Stimulated activated CD8-positive, alpha-beta memory T cell treated with anti-CD3 and anti-CD28 coated beads, Interleukin-15, amount 100 ng/mL, for 48 hours (primary cell): ENCODE data around the gene CDK10.
"Not testable (repeated sequence)": the region's sequence is repeated elsewhere in the genome, so short reads cannot be mapped to it uniquely, and the experiment has no call there.

Experiments
- DNase-seq, 2 donors: peaks; one replicate each; pipeline ENCODE4 v3.0.0-alpha.2; 2020; ENCODE audit warnings: low read depth in 2 of 2

The CDK10 gene, protein sequence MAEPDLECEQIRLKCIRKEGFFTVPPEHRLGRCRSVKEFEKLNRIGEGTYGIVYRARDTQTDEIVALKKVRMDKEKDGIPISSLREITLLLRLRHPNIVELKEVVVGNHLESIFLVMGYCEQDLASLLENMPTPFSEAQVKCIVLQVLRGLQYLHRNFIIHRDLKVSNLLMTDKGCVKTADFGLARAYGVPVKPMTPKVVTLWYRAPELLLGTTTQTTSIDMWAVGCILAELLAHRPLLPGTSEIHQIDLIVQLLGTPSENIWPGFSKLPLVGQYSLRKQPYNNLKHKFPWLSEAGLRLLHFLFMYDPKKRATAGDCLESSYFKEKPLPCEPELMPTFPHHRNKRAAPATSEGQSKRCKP

DNA sequence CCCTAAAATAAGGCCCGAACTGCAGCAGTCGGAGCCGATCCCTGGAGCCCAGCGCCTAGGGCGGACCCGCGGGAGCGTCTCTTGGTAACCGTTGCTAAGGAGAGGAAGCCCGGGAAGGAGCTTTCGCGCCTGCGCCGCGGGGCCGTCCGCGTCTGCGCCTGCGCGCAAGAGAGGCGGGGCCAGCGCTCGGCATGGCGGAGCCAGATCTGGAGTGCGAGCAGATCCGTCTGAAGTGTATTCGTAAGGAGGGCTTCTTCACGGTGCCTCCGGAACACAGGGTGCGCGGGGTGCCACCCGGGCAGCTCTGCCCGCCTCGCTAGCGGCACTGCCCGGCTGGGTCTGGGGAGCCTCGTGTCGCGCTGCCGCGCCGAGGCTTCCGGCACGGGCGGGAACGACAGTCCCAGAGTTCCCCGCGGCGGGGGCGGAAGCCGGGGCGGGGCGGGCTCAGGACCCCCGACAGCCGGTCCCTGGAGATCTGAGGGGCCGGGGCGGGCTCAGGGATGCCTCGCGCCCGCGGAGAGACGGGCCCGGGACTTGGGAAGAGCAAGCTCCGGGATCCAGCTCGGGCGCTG is at the start of gene CDK10:
TSS of gene CDK10 (plus strand) at position 170 of the 572 bp plus-strand sequence. CDS start at position 192, 22 bp downstream.
- DNase-seq, result peak; percentile 82 to 87

DNA sequence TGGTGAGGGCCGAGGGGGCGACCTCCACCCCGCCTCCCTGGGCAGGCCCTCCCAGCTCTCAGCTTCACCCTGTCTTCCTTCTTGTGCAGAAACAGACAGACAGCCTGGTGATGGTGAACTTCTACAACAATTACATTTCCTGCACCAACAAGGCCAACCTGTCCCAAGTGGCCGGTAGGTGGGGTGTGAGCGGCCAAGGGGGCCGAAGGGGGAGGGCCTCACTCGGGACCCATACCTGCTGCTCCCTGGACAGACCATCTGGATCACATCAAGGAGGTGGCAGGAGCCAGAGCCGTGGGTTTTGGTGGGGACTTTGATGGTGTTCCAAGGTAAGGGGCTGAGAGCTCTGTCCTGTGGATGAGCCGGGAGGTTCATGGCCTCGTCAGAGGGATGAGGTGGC is 49.1 kb upstream of the CDK10 start:
- no peak for DNase-seq

DNA sequence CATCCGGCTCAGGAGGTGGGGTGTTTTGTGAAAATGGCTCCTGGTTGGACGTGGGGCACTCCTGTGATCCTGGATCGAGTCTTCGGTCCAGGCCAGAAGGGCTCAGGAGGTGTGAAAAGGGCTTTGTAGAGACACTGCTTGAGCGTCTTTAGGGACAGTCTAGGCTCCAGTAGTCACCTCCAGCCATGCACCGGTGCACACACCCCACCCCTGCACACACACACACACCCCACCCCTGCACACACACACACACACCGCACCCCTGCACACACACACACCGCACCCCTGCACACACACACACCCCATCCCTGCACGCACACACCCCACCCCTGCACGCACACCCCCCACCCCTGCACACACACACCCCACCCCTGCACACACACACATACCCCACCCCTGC is 48.0 kb upstream of the CDK10 start:
- no peak for DNase-seq

DNA sequence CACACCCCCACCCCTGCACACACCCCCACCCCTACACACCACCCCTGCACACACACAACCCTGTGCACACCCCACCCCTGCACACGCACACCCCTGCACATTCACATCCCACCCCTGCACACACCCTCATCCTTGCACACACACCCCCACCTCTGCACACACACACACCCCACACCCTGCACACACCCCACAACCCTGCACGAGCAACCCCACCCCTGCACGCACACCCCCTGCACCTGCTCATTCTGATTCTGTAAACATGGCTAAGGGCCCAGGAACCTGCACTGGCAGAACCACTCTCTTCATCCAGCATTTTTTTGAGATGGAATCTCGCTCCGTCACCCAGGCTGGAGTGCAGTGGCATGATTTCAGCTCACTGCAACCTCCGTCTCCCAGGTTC is 47.1 kb upstream of the CDK10 start:
- no peak for DNase-seq

DNA sequence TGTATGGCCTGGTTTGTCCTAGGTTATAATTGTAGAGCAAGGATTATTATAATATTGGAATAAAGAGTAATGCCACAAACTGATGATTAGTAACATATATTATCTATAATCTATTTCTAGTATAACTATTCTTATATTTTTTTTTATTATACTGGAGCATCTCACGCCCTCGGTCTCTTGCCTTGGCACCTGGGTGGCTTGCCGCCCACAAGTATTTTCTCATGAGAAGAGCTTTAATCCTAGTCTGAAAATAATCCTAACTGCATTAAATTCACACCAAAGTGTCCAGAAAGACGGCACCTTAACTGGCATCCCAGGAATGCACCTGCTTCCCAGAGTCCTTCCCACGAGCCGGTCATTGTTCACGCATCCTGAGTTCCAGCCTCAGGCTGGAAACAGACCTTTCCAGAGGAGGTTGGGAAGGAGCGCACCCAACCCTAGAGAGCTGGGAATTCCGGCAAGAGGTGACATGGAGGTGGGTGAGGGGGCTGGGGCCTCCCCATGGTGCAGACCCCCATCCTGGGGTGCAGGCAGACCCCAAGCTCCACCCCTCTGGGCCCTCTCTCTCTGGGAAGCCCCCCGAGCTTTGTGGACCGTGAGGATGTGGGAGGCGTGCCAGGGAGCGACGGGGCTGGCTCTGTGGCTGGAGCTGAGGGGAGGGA is 44.9 kb upstream of the CDK10 start:
- no peak for DNase-seq

DNA sequence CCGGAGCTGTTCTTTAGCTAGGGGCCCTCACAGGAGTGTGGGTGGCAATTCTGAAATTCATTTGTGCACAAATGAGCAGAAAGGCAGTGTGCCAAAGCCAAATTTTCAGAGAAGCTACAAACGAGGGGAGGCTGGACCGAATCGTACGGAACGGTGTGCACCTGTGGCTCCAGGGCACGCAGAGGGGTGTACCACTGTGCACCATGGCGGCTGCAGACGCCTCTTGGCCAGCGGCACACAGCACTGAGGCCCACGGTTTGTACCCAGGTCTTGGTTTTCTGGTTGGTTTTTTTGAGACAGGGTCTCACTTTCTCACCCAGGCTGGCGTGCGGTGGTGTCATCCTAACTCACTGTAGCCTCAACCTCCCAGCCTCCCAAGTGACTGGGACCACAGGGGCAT is 43.9 kb upstream of the CDK10 start:
- DNase-seq, result no peak

DNA sequence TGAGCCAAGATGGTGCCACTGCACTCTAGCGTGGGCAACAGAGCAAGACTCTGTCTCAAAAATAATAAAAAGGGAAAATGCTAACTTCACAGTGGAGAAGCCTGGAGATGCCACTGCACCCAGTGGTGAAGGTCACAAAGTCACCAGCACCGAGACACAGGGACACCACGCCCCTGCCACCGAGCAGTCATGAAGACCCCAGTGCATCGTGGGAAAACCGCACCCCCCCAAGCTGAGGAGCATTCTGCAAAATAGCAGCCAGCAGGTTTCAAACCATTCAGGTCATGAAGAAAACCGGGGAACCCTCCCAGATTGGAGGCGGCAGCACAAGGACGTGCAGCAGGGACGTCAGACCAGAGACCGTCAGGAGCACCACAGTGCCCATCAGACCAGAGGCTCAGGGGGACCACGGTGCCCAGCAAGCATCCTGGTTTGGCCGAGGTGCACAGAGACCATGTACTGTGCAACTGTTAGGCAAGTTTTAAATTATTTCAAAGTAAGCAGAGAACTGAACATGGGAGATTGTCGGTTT is 42.7 kb upstream of the CDK10 start:
- DNase-seq, result no peak

DNA sequence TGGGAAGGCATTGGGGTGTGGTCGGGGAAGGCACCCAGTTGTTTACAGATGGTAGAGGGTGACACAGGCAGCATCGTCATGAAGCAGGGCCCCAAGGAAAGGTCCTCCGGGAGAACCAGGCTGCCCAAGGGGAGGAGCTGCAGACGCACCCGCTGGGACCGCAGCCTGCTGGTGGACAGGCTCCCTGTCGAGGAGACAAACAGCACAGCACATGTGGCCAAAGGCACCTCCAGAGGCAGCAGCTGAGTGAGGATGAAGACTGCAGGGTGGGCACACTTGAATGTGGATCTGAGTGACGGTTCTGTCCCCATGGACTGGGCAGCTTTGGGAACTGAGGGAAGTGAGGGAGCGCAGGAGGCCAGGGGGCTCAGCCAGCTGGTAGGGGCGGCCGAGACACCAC is 41.4 kb upstream of the CDK10 start:
- DNase-seq, result no peak

DNA sequence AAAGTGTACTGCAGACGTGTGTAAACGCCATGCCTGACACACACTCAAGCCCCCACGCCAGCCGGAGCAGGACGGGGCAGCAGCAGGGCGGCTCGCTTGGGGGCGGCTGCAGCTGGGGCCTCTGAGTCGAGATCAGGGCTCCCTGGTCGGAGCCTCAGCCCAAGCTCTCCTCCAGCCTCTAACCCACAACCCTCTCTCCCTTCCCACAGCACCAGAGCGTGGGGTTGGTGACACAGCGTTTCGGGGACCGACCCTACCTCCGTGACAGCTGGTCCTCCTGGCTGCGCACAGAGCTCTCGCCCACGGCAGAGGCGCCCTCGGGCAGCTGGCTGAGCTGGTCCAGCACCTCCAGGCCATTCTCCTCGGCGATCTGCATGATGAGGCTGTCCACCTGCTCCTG is 40.2 kb upstream of the CDK10 start:
- DNase-seq, result no peak

DNA sequence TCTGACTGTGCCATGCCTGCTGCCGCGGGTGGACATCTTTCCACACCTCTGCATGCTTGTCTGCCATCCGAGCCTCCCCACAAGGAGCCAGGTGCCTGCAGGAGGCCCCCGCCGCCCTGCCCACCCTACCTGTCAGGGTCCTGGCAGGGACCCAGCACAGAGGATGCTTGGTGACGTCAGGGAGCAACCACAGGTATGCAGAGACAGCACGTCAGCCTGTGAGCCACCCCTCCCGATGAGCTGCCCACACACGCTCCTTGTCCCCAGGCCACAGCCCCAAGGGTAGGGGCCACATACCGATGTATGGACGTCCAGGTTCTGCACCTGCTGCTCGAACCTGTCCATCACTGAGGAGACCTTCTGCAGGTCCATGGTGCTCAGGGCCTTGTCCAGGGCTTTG is 39.6 kb upstream of the CDK10 start:
- no peak for DNase-seq

DNA sequence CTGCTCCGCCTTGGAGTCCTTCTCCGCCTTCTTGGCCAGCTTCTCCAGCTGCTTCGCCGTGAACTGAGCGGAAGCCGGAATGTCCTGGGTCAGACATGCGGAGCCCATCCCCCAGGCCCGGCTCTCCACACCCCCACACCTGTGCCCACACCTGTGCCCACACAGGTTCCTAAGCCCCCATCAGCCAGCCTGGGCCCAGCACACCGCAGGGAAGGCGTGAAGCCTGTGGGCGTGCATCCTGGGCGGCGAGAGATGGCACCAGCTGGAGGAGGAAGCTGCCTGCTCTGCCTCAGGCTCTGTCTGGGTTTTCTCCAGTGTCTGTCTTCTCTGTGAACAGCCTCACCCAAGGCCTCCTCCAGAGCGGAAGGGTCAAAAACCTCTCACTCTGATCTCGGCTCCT is 34.9 kb upstream of the CDK10 start:
- DNase-seq, result no peak

DNA sequence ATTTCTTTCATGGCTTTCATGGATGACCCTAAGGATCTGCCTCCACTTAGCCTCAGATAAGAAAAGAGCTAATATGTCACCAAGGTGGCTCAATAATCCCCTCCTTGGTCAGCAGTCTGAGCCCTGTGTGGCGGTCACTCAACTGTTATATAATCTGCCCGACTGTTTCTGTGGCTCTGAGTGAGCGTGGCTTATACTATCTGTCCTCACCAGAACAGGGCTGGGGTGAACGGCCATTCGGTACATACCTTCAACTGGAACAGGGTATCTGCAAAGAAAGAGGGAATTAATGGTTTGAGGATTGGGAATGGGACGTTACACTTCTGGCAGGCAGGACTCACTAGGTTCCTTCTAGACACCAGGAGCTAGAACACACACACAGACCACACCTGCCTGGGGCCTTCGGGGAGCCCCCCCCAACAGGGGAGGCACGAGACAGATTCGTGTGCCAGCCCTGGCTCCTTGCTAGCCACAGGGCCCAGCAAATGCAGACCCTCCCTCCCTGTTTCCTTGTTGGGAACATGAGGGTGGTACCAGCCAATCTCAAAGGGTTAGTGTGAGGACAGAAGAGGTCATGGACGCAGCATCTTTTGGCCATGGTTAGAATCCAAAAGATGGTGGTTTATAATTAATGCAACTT is 32.7 kb upstream of the CDK10 start:
- DNase-seq, result no peak

DNA sequence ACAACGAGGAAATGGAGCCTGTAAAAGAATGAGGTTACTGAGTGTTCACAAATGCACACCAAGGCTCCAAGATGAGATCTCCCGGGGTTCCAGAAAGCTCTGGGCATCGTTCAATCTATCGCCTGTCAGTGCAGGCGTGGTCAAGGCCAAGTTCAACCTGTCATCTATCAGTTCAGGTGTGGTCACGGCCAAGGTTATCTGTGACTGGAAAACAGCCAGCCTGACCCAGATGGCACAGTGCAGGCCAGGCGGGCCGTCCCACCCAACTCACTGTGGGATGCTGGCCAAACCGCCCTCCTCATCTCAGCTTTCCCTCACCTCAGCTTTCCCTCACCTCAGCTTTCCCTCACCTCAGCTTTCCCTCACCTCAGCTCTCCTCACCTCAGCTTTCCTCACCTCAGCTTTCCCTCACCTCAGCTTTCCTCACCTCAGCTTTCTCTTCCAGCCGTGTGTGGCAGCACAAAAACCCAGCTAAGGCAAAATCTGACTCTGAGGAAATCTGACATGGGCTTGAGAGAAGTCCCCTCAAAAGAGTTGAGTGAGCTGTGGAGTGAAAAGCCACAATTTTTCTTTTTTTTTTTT is 31.3 kb upstream of the CDK10 start:
- DNase-seq, result no peak

DNA sequence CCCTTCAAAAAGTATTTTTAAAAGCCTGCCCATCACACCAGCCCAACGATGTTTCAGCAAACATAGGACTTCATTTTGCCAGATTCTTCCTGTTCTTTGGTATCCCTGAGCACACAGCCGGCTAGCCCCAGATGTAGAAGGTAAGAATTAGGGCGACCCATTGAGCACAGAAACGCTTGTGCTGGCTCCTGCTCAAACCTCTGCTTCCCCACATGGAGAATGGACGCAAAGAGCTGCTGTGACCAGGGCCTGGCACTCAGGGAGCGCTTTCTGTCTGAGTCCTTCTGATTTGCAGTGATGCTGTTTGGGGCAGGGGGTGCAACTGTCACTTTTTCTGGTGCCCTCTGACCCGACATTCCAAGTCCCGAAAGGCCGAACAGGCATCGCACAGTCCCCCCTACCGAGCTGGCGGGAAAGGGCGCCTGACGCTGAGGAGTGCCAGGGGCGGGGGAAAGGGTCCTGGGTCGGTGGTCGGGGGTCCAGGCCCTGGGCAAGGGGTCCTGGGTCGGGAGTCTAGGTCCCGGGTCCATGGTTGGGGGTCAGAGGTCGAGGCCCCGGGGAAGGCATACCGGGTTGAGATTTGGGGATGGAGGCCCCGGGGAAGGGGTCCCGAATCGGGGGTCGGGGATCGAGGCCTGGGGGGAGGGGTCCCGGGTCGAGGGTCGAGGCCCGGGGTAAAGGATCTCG is 29.9 kb upstream of the CDK10 start:
- DNase-seq, result no peak

DNA sequence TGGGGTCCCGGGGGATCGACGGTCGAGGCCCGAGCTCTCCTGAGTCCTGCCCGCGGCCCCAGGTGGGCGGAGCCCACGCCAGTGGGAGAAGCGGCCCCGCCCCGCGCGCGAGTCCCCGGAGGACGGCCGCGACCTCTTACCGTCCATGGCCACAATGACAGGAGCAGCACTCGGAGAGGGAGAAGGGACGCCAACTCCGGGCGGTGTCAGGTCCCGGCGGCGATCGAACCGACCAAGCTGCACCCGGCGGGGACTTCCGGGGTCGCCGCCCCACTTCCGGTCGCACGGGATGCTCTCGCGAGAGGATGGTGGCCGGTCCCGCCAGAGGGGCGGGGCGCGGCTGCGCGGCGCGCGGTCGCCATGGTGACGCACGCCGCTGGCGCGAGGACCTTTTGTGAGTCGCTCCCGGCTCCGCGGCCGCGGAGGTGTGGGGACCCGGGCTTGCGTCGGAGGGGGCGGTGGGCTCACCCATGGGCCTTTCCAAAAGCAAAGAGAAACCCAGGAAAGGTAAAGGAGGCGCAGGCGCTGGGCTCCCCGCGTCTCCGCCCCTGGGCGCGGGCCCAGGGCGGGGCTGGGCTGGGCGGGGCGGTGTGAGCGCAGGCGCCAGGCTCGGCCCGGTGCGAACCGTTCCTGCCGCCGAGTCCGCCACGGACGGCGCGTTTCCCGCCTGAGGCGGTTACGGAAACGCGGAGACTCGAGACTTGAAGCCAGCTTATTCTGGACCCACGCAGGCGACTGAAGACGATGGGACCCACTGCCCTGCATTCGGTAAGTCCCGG is 28.9 kb upstream of the CDK10 start, which contains the start of the genes CHMP1A and SPATA33:
TSS of gene CHMP1A (minus strand) at position 267 of the 779 bp plus-strand sequence. CDS start at position 147, 120 bp downstream.
TSS of gene SPATA33 (plus strand) at position 395 of the 779 bp plus-strand sequence. CDS start at position 471, 76 bp downstream.
- DNase-seq, result peak; percentile 86 to 88

DNA sequence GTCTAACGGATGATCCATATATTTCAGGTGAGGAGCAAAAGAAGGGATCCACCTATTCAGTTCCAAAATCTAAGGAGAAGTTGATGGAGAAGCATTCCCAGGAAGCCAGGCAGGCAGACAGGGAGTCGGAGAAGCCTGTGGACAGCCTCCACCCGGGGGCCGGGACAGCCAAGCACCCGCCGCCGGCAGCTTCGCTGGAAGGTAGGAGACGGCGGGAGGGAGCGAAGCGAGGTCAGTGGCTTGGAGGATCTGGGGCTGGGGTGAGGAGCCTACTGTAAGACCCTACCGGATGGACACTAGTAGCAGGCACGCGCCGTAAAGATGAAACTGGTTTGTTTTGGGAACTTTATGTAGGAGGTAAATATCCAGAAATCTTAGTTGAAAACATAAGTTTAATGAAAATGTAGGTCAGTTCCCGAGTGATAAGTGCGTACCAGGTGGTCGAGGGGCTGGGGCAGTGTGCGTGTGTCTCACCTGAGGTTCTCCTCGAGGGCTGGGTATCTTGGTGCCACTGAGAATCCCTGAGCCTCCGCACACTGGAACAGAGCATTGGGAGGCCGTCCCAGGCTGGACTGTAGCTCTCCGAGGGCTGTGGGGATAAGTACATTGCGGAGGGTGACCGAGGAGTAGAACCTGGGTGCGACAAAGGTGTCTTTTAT is 28.1 kb upstream of the CDK10 start:
- DNase-seq, result no peak

DNA sequence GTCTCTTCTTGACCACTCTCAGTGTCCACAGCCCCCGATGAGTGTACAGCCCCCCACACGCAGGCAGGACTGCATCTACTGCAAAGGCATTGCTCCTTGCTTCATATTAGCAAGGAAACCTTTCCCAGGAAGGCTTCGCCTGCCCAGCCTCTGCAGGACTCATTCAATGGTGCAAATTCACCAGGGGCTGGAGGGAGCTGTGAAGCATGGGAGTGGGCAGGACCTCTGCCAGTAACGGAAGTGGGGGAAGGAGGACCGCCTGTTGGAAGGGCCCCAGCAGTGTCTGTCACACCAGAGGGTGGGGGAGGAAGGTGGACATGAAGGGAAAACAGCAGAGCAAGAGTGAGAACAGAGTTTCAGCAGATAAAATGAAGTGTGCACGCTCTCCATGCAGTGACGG is 26.3 kb upstream of the CDK10 start:
- no peak for DNase-seq

DNA sequence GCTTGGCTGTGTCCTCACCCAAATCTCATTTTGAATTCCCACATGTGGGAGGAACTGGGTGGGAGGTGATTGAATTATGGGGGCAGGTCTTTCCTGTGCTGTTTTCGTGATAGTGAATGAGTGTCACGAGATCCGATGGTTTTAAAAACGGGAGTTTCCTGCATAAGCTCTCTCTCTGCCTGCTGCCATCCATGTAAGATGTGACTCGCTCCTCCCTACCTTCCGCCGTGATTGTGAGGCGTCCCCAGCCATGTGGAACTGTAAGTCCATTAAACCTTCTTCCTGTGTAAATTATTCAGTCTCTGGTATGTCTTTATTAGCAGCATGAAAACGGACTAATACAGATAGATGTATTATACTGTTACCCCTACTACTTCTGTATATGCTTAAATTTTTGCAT is 25.3 kb upstream of the CDK10 start:
- no peak for DNase-seq

DNA sequence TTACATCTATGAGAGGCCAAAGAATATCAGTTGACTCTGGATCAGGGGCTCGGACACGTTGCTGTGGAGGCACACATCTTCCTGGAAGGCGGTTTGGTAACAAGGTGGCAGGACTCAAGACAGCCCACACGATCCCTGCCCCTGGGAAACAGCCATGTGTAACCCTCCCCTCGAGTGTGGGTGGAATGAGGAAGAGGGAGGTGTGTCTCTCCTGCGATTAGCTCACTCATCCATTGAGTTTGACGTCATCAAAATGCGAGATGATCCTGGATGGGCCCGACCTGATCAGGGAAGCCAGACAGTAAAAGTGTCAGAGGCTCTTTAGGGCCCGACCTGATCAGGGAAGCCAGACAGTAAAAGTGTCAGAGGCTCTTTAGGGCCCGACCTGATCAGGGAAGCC is 22.3 kb upstream of the CDK10 start:
- not testable (repeated sequence) for DNase-seq

DNA sequence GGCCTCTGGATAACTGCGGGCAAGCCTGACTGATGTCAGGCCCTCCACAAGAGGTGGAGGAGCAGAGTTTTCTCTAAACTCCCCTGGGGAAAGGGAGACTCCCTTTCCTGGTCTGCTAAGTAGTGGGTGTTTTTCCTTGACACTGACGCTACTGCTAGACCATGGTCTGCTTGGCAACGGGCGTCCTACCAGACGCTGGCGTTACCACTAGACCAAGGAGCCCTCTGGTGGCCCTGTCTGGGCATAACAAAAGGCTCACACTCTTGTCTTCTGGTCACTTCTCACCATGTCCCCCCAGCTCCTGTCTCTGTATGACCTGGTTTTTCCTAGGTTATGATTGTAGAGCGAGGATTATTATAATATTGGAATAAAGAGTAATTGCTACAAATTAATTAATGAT is 19.5 kb upstream of the CDK10 start:
- not testable (repeated sequence) for DNase-seq
